Mesenchymal stem cell (in vitro differentiated cells and primary cell): Measurements from ENCODE around the gene SIX4.

ENCODE experiments used
- DNase-seq: peaks from one replicate; pipeline ENCODE4 v3.0.0-alpha.2; 2013
- H2AFZ ChIP-seq: one replicate; pipeline ENCODE4 v1.6.1; 2013; ENCODE audit warnings: low read depth, mild to moderate bottlenecking, control low read depth, inconsistent platforms, low read length, moderate library complexity
- H2AK5ac ChIP-seq: 2 replicates; pipeline ENCODE4 v1.6.1; 2013; ENCODE audit warnings: low read length, moderate library complexity, mild to moderate bottlenecking, inconsistent platforms; ENCODE audit not compliant: severe bottlenecking
- H2BK120ac ChIP-seq: one replicate; pipeline ENCODE4 v1.6.1; 2013; ENCODE audit warnings: low read depth, mild to moderate bottlenecking, inconsistent platforms, low read length, moderate library complexity
- H2BK12ac ChIP-seq, 2 experiments: one replicate each; pipeline ENCODE4 v1.6.1; 2013; ENCODE audit warnings: inconsistent platforms in 2 of 2, low read length in 2 of 2, mild to moderate bottlenecking in 2 of 2, moderate library complexity in 2 of 2, control low read depth in 1 of 2
- H2BK15ac ChIP-seq: one replicate; pipeline ENCODE4 v1.6.1; 2013; ENCODE audit warnings: mild to moderate bottlenecking, low read depth, inconsistent platforms; ENCODE audit not compliant: poor library complexity, severe bottlenecking
- H2BK5ac ChIP-seq: 2 replicates; pipeline ENCODE4 v1.6.1; 2013; ENCODE audit warnings: low read depth, mild to moderate bottlenecking, low read length, control low read depth, inconsistent platforms; ENCODE audit not compliant: poor library complexity, severe bottlenecking
- H3K14ac ChIP-seq, 2 experiments: one replicate each; pipeline ENCODE4 v1.6.1; 2013; ENCODE audit warnings: inconsistent platforms in 2 of 2, low read length in 2 of 2, control low read depth in 1 of 2, mild to moderate bottlenecking in 1 of 2, moderate library complexity in 1 of 2
- H3K18ac ChIP-seq, 2 experiments: one replicate each; pipeline ENCODE4 v1.6.1; 2013; ENCODE audit warnings: inconsistent platforms in 2 of 2, low read length in 2 of 2, control low read depth in 1 of 2, low read depth in 1 of 2, mild to moderate bottlenecking in 1 of 2
- H3K23ac ChIP-seq, 2 experiments: one replicate each; pipeline ENCODE4 v1.6.1; 2013; ENCODE audit warnings: inconsistent platforms in 2 of 2, low read length in 2 of 2, mild to moderate bottlenecking in 2 of 2, moderate library complexity in 2 of 2, control low read depth in 1 of 2
- H3K27ac ChIP-seq: 2 replicates; pipeline ENCODE4 v1.5.1; 2013; ENCODE audit warnings: mild to moderate bottlenecking, moderate library complexity, low read length, control low read depth, inconsistent platforms; ENCODE audit not compliant: poor library complexity, severe bottlenecking
- H3K27me3 ChIP-seq, 2 experiments: 2 replicates each; pipeline versions ENCODE4 v1.6.1 to v1.7.0; 2013; ENCODE audit warnings: low read length in 2 of 2, mild to moderate bottlenecking in 2 of 2, moderate library complexity in 2 of 2, control low read depth in 1 of 2, inconsistent platforms in 1 of 2; ENCODE audit not compliant: control insufficient read depth in 1 of 2, insufficient read depth in 1 of 2
- H3K36me3 ChIP-seq, 2 experiments: 2 replicates each; pipeline versions ENCODE4 v1.6.1 to v1.7.0; 2013; ENCODE audit warnings: low read length in 2 of 2, control low read depth in 1 of 2, inconsistent platforms in 1 of 2, low read depth in 1 of 2, mild to moderate bottlenecking in 1 of 2; ENCODE audit not compliant: insufficient read depth in 2 of 2, control insufficient read depth in 1 of 2
- H3K4ac ChIP-seq, 2 experiments: one replicate each; pipeline ENCODE4 v1.6.1; 2013; ENCODE audit warnings: inconsistent platforms in 2 of 2, low read length in 2 of 2, mild to moderate bottlenecking in 2 of 2, moderate library complexity in 2 of 2, control low read depth in 1 of 2, low read depth in 1 of 2
- H3K4me1 ChIP-seq: 2 replicates; pipeline ENCODE4 v1.6.1; 2013; ENCODE audit warnings: low read depth, low read length, control low read depth; ENCODE audit not compliant: control insufficient read depth, insufficient read depth
- H3K4me2 ChIP-seq: 2 replicates; pipeline ENCODE4 v1.6.1; 2013; ENCODE audit warnings: low read length, mild to moderate bottlenecking, inconsistent platforms; ENCODE audit not compliant: poor library complexity, severe bottlenecking
- H3K4me3 ChIP-seq, 2 experiments: 2 replicates each; pipeline versions ENCODE4 v1.5.1 to v1.7.0; 2013; ENCODE audit warnings: low read length in 2 of 2, mild to moderate bottlenecking in 2 of 2, control low read depth in 1 of 2, low read depth in 1 of 2; ENCODE audit not compliant: insufficient read depth in 1 of 2
- H3K79me1 ChIP-seq: replicated peaks from 2 replicates; pipeline ENCODE4 v1.6.1; 2013; ENCODE audit warnings: mild to moderate bottlenecking, control low read depth, low read length, inconsistent platforms; ENCODE audit not compliant: poor library complexity, severe bottlenecking
- H3K9ac ChIP-seq: 2 replicates; pipeline ENCODE4 v1.7.0; 2013; ENCODE audit warnings: mild to moderate bottlenecking, low read length, moderate library complexity
- H3K9me3 ChIP-seq: 2 replicates; pipeline ENCODE4 v1.7.0; 2013; ENCODE audit warnings: mild to moderate bottlenecking, low read length; ENCODE audit not compliant: control insufficient read depth
- H4K8ac ChIP-seq: one replicate; pipeline ENCODE4 v1.6.1; 2013; ENCODE audit warnings: inconsistent platforms, mild to moderate bottlenecking, low read length, moderate library complexity
- H4K91ac ChIP-seq: one replicate; pipeline ENCODE4 v1.6.1; 2013; ENCODE audit warnings: mild to moderate bottlenecking, low read length, inconsistent platforms
- WGBS: methylation state at CpG from one replicate; pipeline ENCODE4 v1.1.7; 2013; ENCODE audit warnings: mixed read lengths; 5-methylcytosine and 5-hydroxymethylcytosine counted together

Gene SIX4

GRCh38 chr14:60661721-60662120, 62.4 kb downstream of the SIX4 start:
- WGBS, result 83% methylated on average over 1 of the region's 1 CpG

More at GRCh38 chr14:60661721-60662120, 62.4 kb downstream of the SIX4 start:
- peaks cover 4% of the 10 kb centered on the region for H3K79me1 ChIP-seq
- H2BK5ac ChIP-seq, result no peak overlapping the region
- DNase-seq, result no peak
- no peaks in the 10 kb centered on the region for H3K27me3 ChIP-seq
- no peak overlapping the region for H3K14ac ChIP-seq
- H3K4me3 ChIP-seq, result no peak overlapping the region
- H2BK120ac ChIP-seq, result no peak overlapping the region
- H3K27ac ChIP-seq, result no peak overlapping the region
- no peak overlapping the region for H2BK15ac ChIP-seq
- H3K4me1 ChIP-seq, result peaks cover 4% of the 10 kb centered on the region
- H2BK12ac ChIP-seq, result no peak overlapping the region
- H3K18ac ChIP-seq, result no peak overlapping the region
- no peak overlapping the region for H3K4me2 ChIP-seq
- no peak overlapping the region for H2AFZ ChIP-seq
- no peaks in the 10 kb centered on the region for H3K9me3 ChIP-seq
- no peak overlapping the region for H4K91ac ChIP-seq
- H3K36me3 ChIP-seq, result no peaks in the 10 kb centered on the region
- H3K4ac ChIP-seq, result no peak overlapping the region
- H3K23ac ChIP-seq, result no peak overlapping the region
- H3K9ac ChIP-seq, result no peak overlapping the region
- no peak overlapping the region for H2AK5ac ChIP-seq
- no peak overlapping the region for H4K8ac ChIP-seq
